GM12875 (cell line): ENCODE data around the gene UPF3B.

Experiments
- H3K4me3 ChIP-seq: one replicate; pipeline ENCODE4 v1.5.1; 2011; ENCODE audit warnings: low read depth, low read length, control low read depth
- CTCF ChIP-seq: IDR thresholded peaks from 2 replicates; pipeline ENCODE4 v1.5.1; 2011; ENCODE audit warnings: low read depth, mild to moderate bottlenecking, control low read depth, inconsistent platforms, low read length, moderate library complexity, borderline replicate concordance; ENCODE audit not compliant: insufficient read depth

UPF3B gene

GRCh38 chrX:119885554-119886428, 33.0 kb upstream of the UPF3B start:
- no peak for TF ChIP-seq CTCF
- H3K4me3 ChIP-seq: no peak overlapping the region

- no peak overlapping the region for H3K4me3 ChIP-seq
- TF ChIP-seq CTCF: peak; percentile 78
Observed at GRCh38 chrX:119880552-119881437, 28.0 kb upstream of the UPF3B start.

- no peak overlapping the region for H3K4me3 ChIP-seq
- TF ChIP-seq CTCF: no peak
Observed at GRCh38 chrX:119880076-119880475, 27.3 kb upstream of the UPF3B start.

- no peak for TF ChIP-seq CTCF
- H3K4me3 ChIP-seq: no peak overlapping the region
Observed at GRCh38 chrX:119878740-119879139, 26.0 kb upstream of the UPF3B start.

- peak within 1 kb of the TSS; percentile 60 for H3K4me3 ChIP-seq
Observed at GRCh38 chrX:119871599-119872395, 19.0 kb upstream of the UPF3B start, which contains the start of the genes NDUFA1 and RNF113A. Gene NDUFA1, plus strand, starts transcription at chrX:119871832. Its CDS starts 80 bp downstream, at chrX:119871912. Gene RNF113A, minus strand, starts transcription at chrX:119871733. Its CDS starts 120 bp downstream, at chrX:119871613.

More at GRCh38 chrX:119871599-119872395, 19.0 kb upstream of the UPF3B start, which contains the start of the genes NDUFA1 and RNF113A:
- no peak for TF ChIP-seq CTCF
